Activated gamma-delta T cell treated with Interleukin-2 at 50 U/mL for 16 hours (primary cell): Measurements from ENCODE around the gene CST9L.

Experiments
- DNase-seq: peaks from one replicate; pipeline ENCODE4 v3.0.0-alpha.2; 2020

The CST9L gene

GRCh38 chr20:23542801-23543200 is 25.5 kb downstream of the CST9L start:
- no peak for DNase-seq

DNA sequence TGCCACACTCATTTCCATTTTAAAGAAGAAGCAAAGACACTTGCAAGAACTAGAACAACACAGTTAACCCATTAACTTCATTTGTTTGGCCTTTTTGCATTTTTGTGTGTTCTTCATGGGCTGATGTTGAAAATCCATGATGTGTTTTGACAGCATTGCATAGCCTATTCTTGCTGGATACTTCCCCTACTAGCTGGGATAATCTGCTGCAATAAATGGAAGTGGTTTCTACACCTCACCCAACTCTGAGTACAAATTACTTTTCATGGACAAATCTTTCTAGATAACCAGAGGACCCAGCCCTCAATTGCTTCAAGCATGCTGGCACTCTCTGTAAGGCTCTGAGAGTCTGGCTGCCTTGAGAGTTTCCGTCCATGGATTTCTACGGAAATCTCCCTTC is 26.5 kb downstream of the CST9L start:
- DNase-seq: no peak

DNA sequence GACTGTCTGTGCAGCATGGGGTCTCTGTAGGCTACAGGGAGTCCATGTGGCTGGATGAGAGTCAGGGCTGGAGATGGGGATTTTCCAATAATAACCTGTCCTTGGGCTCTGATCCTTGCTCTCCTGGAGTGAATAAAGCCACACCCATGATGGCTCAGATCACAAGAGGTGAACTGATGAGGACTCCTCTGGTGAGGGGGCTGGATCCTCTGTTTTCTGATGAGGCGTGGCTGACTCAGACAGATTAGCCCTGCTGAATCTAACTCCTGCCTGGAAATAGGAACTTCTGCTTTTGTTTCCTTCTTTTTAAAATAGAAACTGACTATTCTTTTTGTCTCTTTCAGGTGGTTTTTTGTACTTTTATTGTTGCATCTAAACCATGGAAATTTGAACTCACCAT is 27.0 kb downstream of the CST9L start:
- DNase-seq: no peak

GRCh38 chr20:23540624-23541023 is 27.7 kb downstream of the CST9L start:
- no peak for DNase-seq

GRCh38 chr20:23537030-23537429 is 31.3 kb downstream of the CST9L start:
- DNase-seq: no peak

DNA sequence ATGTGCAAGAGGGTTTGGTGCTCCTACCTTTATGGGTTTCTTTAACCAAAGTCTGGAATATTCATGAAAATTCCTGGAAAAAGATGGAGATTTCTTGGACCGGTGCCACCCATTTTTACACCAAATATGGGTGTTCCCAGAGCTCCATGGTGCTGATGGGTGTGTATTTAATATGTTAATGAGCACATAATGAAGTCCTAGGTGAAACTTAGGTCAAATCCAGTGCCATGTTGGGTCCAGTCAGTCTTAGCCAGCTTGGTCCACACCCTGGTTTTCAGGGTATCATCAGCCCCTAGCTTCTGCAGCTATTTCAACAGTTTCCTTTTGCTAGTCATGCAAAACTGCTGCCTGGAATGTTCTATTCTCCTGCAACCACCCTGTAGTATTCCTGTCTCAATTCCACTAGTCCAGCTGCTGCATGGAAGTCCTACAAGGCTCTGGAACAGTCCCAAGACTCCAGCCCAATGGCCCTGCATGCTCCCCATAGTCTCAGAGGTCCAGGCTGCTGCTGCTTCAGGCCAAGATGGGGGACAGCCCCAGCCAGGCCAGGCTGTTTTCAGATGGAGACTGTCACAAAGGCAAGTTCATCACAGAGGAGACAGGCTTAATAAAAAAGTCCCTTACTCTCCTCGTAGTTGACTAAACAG is 31.8 kb downstream of the CST9L start:
- no peak for DNase-seq

GRCh38 chr20:23534801-23535593 is 33.3 kb downstream of the CST9L start:
- DNase-seq: no peak

GRCh38 chr20:23533161-23533560 is 35.1 kb downstream of the CST9L start:
- DNase-seq: no peak

- DNase-seq: no peak
Measured at GRCh38 chr20:23532533-23532932, 35.8 kb downstream of the CST9L start.

DNA sequence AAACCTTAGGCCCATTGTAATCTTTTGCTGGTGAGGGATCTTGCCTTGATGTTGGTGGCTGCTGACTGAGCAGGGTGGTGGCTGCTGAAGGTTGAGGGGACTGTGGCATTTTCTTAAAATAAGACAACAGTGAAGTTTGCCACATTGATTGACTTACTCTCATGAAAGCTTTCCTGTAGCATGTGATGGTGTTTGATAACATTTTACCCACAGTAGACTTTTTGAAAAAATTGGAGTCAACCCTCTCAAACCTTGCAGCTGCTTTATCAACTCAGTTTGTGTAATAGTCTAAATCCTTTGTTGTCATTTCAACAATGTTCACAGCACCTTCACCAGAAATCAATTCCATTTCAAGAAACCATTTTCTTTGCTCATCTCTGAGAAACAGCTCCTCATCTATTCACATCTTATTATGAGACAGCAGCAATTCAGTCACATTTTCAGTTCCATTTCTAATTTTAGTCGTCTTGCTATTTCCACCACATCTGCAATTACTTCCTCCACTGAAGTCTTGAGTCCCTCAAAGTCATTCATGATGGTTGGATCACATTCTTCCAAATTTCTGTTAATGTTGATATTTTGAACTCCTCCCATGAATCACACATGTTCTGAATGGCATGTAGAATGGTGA is 37.2 kb downstream of the CST9L start:
- no peak for DNase-seq

- no peak for DNase-seq
Measured at GRCh38 chr20:23528867-23529431, 39.3 kb downstream of the CST9L start.

DNA sequence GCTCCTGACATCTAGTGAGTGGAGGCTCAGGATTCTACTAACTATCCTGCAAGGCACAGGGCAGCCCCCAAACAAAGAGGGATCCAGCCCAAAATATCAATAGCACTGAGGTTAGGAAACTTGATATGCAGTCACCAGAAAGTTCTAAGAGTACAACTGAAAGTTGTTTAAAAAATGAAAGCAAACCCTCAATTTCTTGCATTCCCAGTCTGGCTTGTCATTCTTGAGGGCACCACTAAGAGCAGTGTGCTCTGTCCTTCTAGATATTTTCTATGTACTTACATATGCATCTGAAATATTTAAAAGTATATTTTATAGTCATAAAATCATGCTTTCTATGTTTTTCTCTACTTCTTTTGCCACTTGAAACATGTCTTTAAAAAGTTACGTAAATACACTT is 41.4 kb downstream of the CST9L start:
- DNase-seq: no peak

- no peak for DNase-seq
Measured at GRCh38 chr20:23524146-23524545, 44.1 kb downstream of the CST9L start.

DNA sequence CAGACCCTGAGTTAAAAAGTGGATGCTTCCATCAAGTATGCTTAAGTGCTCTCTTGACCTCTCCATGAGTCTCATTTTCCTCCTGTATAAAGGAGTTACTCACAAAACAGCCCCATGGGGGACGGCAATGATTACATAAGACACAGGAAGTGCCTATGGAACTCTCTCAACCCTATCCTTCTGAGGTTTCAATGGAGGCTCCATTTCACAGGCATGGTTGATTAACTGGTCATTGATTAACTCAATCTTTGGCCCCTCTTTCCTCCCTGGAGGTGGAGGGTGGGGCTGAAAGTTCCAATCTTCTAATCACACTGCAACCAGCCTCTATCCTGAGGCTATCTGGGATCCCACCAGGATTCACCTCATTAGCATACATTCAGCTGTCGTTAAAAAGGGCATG is 48.1 kb downstream of the CST9L start:
- DNase-seq: no peak

GRCh38 chr20:23519556-23519955 is 48.7 kb downstream of the CST9L start:
- no peak for DNase-seq

- DNase-seq: no peak
Measured at GRCh38 chr20:23517719-23518118, 50.6 kb downstream of the CST9L start.

DNA sequence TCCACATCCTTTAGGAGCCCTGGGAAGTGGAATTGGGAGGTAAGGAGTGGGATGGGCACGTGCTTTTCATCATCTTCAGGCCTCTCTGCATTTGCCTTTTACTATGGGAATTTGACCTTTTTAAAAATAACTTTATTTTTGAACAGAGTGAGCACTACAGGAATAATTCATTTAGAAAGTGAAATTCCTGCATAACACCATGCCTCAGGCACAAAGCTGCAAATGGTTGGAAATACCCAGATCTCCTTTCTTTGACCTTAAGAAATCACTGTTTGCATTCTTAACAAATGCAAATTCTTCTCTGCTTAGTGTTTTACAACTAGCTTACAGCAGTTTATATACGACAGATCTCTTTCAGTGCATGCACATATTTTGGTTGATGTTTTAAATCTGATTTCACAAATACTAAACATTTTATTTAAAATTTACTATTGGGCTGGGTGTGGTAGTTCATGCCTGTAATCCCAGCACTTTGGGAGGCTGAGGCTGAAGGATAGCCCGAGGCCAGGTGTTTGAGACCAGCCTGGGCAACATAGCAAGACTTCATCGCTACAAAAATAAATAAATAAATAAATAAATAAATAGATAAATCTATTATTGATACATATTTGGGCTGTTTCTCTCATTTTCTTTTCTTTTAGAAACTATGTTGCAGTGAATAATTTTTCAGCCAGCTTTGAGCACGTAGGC is 52.9 kb downstream of the CST9L start:
- no peak for DNase-seq

DNA sequence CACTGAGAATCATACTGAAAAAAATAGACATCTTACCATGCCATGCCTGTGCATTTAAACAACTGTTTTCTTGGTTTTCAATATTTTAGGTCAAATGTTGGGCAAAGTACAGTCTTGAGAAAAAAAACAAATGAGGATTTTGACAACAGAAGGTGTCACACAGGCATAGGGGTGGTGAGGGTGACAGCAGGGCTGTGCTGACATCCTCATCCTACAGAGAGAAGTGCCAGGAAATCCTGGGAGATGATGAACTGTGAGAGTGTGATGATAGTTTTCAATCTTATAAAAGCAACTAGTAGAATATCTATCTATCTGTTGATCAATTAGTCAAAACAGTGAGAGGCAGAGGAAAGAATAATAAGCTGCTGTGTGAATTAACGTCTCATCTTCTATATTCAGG is 53.4 kb downstream of the CST9L start:
- DNase-seq: no peak
